H9 (cell line): ENCODE results near the gene HCRT. TPM values are rescaled to one million over a fixed set of nuclear protein-coding genes. Genes with fewer than 3 reads are reported as not detected.

ENCODE experiments used
- DNase-seq: peaks from one replicate; pipeline ENCODE4 v3.0.0-alpha.2; 2017
- H2AFZ ChIP-seq: one replicate; pipeline ENCODE4 v1.6.1; 2013; ENCODE audit warnings: mild to moderate bottlenecking, low read length, control low read depth, moderate library complexity
- H2AK5ac ChIP-seq: 2 replicates; pipeline ENCODE4 v1.6.1; 2013; ENCODE audit warnings: low read length, control low read depth, mixed read lengths; ENCODE audit not compliant: insufficient read length
- H2BK120ac ChIP-seq: one replicate; pipeline ENCODE4 v1.6.1; 2013; ENCODE audit warnings: low read depth, mild to moderate bottlenecking, low read length, control low read depth, inconsistent platforms; ENCODE audit not compliant: poor library complexity, severe bottlenecking
- H2BK12ac ChIP-seq: 2 replicates; pipeline ENCODE4 v1.6.1; 2013; ENCODE audit warnings: low read length, control low read depth, mixed read lengths, low read depth; ENCODE audit not compliant: insufficient read length
- H2BK15ac ChIP-seq: 2 replicates; pipeline ENCODE4 v1.6.1; 2013; ENCODE audit warnings: low read depth, low read length, control low read depth
- H2BK20ac ChIP-seq: one replicate; pipeline ENCODE4 v1.6.1; 2013; ENCODE audit warnings: low read depth, mild to moderate bottlenecking, low read length, control low read depth, inconsistent platforms; ENCODE audit not compliant: poor library complexity, severe bottlenecking
- H2BK5ac ChIP-seq: 2 replicates; pipeline ENCODE4 v1.6.1; 2013; ENCODE audit warnings: low read length, control low read depth, mixed read lengths; ENCODE audit not compliant: insufficient read length
- H3K14ac ChIP-seq: 2 replicates; pipeline ENCODE4 v1.6.1; 2013; ENCODE audit warnings: low read length, control low read depth; ENCODE audit not compliant: insufficient read depth
- H3K18ac ChIP-seq: 2 replicates; pipeline ENCODE4 v1.6.1; 2013; ENCODE audit warnings: low read depth, mild to moderate bottlenecking, mixed read lengths, low read length, control low read depth; ENCODE audit not compliant: insufficient read length
- H3K23ac ChIP-seq: 2 replicates; pipeline ENCODE4 v1.6.1; 2013; ENCODE audit warnings: low read length, control low read depth, mixed read lengths, low read depth; ENCODE audit not compliant: insufficient read length
- H3K23me2 ChIP-seq: 2 replicates; pipeline ENCODE4 v1.6.1; 2013; ENCODE audit warnings: low read depth, mild to moderate bottlenecking, mixed read lengths, low read length, control low read depth; ENCODE audit not compliant: insufficient read length, poor library complexity, severe bottlenecking
- H3K27ac ChIP-seq: 2 replicates; pipeline ENCODE4 v1.5.1; 2013; ENCODE audit warnings: low read length, control low read depth, mixed read lengths, low read depth; ENCODE audit not compliant: insufficient read length
- H3K27me3 ChIP-seq: 2 replicates; pipeline ENCODE4 v1.6.1; 2013; ENCODE audit warnings: low read length, control low read depth, inconsistent platforms; ENCODE audit not compliant: insufficient read depth
- H3K4ac ChIP-seq: 2 replicates; pipeline ENCODE4 v1.6.1; 2013; ENCODE audit warnings: low read depth, mild to moderate bottlenecking, control low read depth, inconsistent platforms, low read length, moderate library complexity
- H3K4me1 ChIP-seq: 2 replicates; pipeline ENCODE4 v1.6.1; 2013; ENCODE audit warnings: low read length, control low read depth, inconsistent platforms; ENCODE audit not compliant: insufficient read depth
- H3K4me2 ChIP-seq: 2 replicates; pipeline ENCODE4 v1.6.1; 2013; ENCODE audit warnings: low read length, control low read depth, mixed read lengths; ENCODE audit not compliant: insufficient read length, insufficient read depth
- H3K56ac ChIP-seq: 2 replicates; pipeline ENCODE4 v1.6.1; 2013; ENCODE audit warnings: low read depth, mild to moderate bottlenecking, mixed read lengths, low read length, control low read depth; ENCODE audit not compliant: insufficient read length
- H3K79me1 ChIP-seq: 2 replicates; pipeline ENCODE4 v1.6.1; 2013; ENCODE audit warnings: low read depth, mild to moderate bottlenecking, moderate library complexity, low read length, control low read depth, inconsistent platforms; ENCODE audit not compliant: insufficient read depth, poor library complexity, severe bottlenecking
- H3K79me2 ChIP-seq: 2 replicates; pipeline ENCODE4 v1.6.1; 2013; ENCODE audit warnings: low read length, control low read depth, inconsistent platforms; ENCODE audit not compliant: insufficient read depth
- H3K9ac ChIP-seq: 2 replicates; pipeline ENCODE4 v1.6.1; 2013; ENCODE audit warnings: low read length, control low read depth, mixed read lengths; ENCODE audit not compliant: insufficient read length; ENCODE audit errors: extremely low read depth
- H3K9me3 ChIP-seq: one replicate; pipeline ENCODE4 v1.6.1; 2013; ENCODE audit warnings: low read depth, low read length, inconsistent platforms; ENCODE audit not compliant: control insufficient read depth
- H3T11ph ChIP-seq: one replicate; pipeline ENCODE4 v1.6.1; 2013; ENCODE audit warnings: mild to moderate bottlenecking, low read length, control low read depth, inconsistent platforms
- H4K20me1 ChIP-seq: one replicate; pipeline ENCODE4 v1.6.1; 2013; ENCODE audit not compliant: control insufficient read depth, insufficient read length, insufficient read depth
- H4K5ac ChIP-seq: 2 replicates; pipeline ENCODE4 v1.6.1; 2013; ENCODE audit warnings: low read depth, mild to moderate bottlenecking, mixed read lengths, low read length, control low read depth; ENCODE audit not compliant: insufficient read length
- H4K8ac ChIP-seq: replicated peaks from 2 replicates; pipeline ENCODE4 v1.6.1; 2013; ENCODE audit warnings: low read length, control low read depth, mixed read lengths, low read depth; ENCODE audit not compliant: insufficient read length
- H4K91ac ChIP-seq: 2 replicates; pipeline ENCODE4 v1.6.1; 2013; ENCODE audit warnings: low read depth, mild to moderate bottlenecking, moderate library complexity, mixed read lengths, low read length, control low read depth; ENCODE audit not compliant: insufficient read length
- H3K27ac Mint-ChIP-seq, 3 experiments: 2 replicates in 2 of 3; 3 replicates in 1 of 3; pipeline ENCODE4 v1.8.0; 2020 to 2021; ENCODE audit warnings: mixed read lengths in 3 of 3, mild to moderate bottlenecking in 1 of 3, moderate library complexity in 1 of 3
- H3K27me3 Mint-ChIP-seq: 2 replicates; pipeline ENCODE4 v1.8.0; 2021; ENCODE audit warnings: low read depth, mild to moderate bottlenecking, moderate library complexity, mixed read lengths
- H3K36me3 Mint-ChIP-seq, 3 experiments: 2 replicates in 2 of 3; 3 replicates in 1 of 3; pipeline ENCODE4 v1.8.0; 2020 to 2021; ENCODE audit warnings: low read depth in 3 of 3, mixed read lengths in 3 of 3; ENCODE audit not compliant: insufficient read depth in 1 of 3
- H3K4me1 Mint-ChIP-seq, 2 experiments: 2 replicates each; pipeline ENCODE4 v1.8.0; 2020; ENCODE audit warnings: mixed read lengths in 2 of 2
- H3K4me3 Mint-ChIP-seq, 2 experiments: 2 replicates in 1 of 2; 3 replicates in 1 of 2; pipeline ENCODE4 v1.8.0; 2020 to 2021; ENCODE audit warnings: mild to moderate bottlenecking in 2 of 2, mixed read lengths in 2 of 2, moderate library complexity in 1 of 2
- H3K9me3 Mint-ChIP-seq, 2 experiments: 2 replicates in 1 of 2; 3 replicates in 1 of 2; pipeline ENCODE4 v1.8.0; 2020; ENCODE audit warnings: mild to moderate bottlenecking in 2 of 2, mixed read lengths in 2 of 2, moderate library complexity in 1 of 2
- CTCF ChIP-seq: fragments of 200-600 bp; sonication (generic); conservative IDR thresholded peaks from 3 replicates; pipeline ENCODE4 v1.8.0; 2021; ENCODE audit warnings: antibody characterized with exemption, mild to moderate bottlenecking
- WGBS: extraction: QIAGEN DNeasy Blood & Tissue Kit; methylation state at CpG from one replicate; pipeline ENCODE4 v1.1.7; 2013; ENCODE audit warnings: missing lambda C conversion rate, low lambda C conversion rate, mixed read lengths; ENCODE audit not compliant: insufficient read length; ENCODE audit errors: extremely low coverage; 5-methylcytosine and 5-hydroxymethylcytosine counted together
- total RNA-seq: library from RNA; stranded (reverse); gene quantifications from 2 replicates; pipeline ENCODE4 v1.2.1, GENCODE V29; 2021

The HCRT gene
- total RNA-seq, 1 experiment from 2014 or later = not detected

DNA sequence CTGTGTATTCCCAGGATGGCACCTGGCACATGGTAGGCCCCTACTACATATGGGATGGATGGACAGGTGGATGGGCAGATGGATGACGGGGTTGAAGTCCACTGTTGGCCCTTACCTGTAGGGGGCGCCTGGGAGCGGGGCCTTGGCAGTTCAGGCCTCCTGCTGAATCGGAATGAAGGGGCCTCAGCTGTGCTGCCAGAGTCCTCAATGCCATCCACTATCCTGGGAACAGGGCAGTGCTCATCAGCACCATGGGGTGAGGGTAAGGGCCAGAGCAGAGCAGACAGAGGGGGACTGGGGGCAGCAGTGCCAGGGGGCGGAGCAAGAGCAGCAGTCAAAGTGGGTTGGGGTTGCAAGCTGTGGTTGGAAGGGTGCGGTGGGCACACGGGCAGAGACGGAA, 22.1 kb downstream of the HCRT start:
- Mint-ChIP-seq H3K9me3 (no peaks in the 10 kb centered on the region), H3K27me3 (peaks cover 2% of the 10 kb centered on the region; the same call in 1 of the 2 replicates), H3K36me3 (no peaks in the 10 kb centered on the region), H3K4me3 (no peak overlapping the region), H3K27ac (peak overlapping the region in 1 of 3 experiments; percentile 44; a peak in 2 of 7 replicates), H3K4me1 (peaks cover 2 to 4% of the 10 kb centered on the region in 2 experiments; a peak in 3 of 4 replicates)
- no peak overlapping the region for H4K8ac ChIP-seq
- no peak overlapping the region for H4K5ac ChIP-seq
- H3K27me3 ChIP-seq = no peaks in the 10 kb centered on the region
- no peak overlapping the region for H2BK120ac ChIP-seq
- no peaks in the 10 kb centered on the region for H3K79me1 ChIP-seq
- no peaks in the 10 kb centered on the region for H4K20me1 ChIP-seq
- no peak overlapping the region for H2AFZ ChIP-seq
- H3K4me2 ChIP-seq = no peak overlapping the region
- H2AK5ac ChIP-seq = no peak overlapping the region
- no peak overlapping the region for H3K27ac ChIP-seq
- WGBS = no CpG with 5 or more reads among the region's 8 CpGs
- no peak overlapping the region for H2BK5ac ChIP-seq
- no peak overlapping the region for H3T11ph ChIP-seq
- H4K91ac ChIP-seq = no peak overlapping the region
- no peak overlapping the region for H2BK15ac ChIP-seq
- no peaks in the 10 kb centered on the region for H3K4me1 ChIP-seq
- no peak overlapping the region for H3K23ac ChIP-seq
- no peak overlapping the region for H3K4ac ChIP-seq
- no peak overlapping the region for H2BK12ac ChIP-seq
- H3K9ac ChIP-seq = no peak overlapping the region
- peak; percentile 90 for TF ChIP-seq CTCF
- H3K14ac ChIP-seq = no peak overlapping the region
- no peak overlapping the region for H2BK20ac ChIP-seq
- H3K23me2 ChIP-seq = no peaks in the 10 kb centered on the region
- peak; percentile 89 for DNase-seq
- H3K9me3 ChIP-seq = no peaks in the 10 kb centered on the region
- no peaks in the 10 kb centered on the region for H3K79me2 ChIP-seq
- H3K18ac ChIP-seq = no peak overlapping the region
- no peak overlapping the region for H3K56ac ChIP-seq
